SU-DHL-6 (cell line): ENCODE measurements around the gene POMGNT2.

ENCODE experiments used
- H2AFZ ChIP-seq: fragments of 200-600 bp; sonication (generic); 2 replicates; pipeline ENCODE4 v1.6.1; 2014; ENCODE audit warnings: low read depth, mild to moderate bottlenecking, moderate library complexity, mixed read lengths, antibody characterized with exemption, low read length; ENCODE audit not compliant: severe bottlenecking
- H3F3A ChIP-seq: fragments of 200-600 bp; shearing (Covaris generic); 2 replicates; pipeline ENCODE4 v1.6.0; 2016; ENCODE audit warnings: antibody characterized with exemption, mild to moderate bottlenecking; ENCODE audit not compliant: insufficient read depth
- H3K27ac ChIP-seq: fragments of 200-600 bp; sonication (generic); 2 replicates; pipeline ENCODE4 v1.5.1; 2016; ENCODE audit warnings: low read depth, mild to moderate bottlenecking, low read length, moderate library complexity, mixed read lengths
- H3K27me3 ChIP-seq: fragments of 200-600 bp; sonication (generic), shearing (Covaris generic); 2 replicates; pipeline ENCODE4 v1.6.0; 2014; ENCODE audit warnings: mild to moderate bottlenecking, low read length
- H3K36me3 ChIP-seq: fragments of 200-600 bp; sonication (generic); 2 replicates; pipeline ENCODE4 v1.6.1; 2014; ENCODE audit warnings: mild to moderate bottlenecking, low read length, mixed read lengths
- H3K4me2 ChIP-seq: fragments of 300-600, 200-600 bp; shearing (Covaris generic), sonication (generic); 2 replicates; pipeline ENCODE4 v1.6.0; 2014; ENCODE audit warnings: low read length, low read depth, mild to moderate bottlenecking; ENCODE audit not compliant: poor library complexity, severe bottlenecking
- H3K4me3 ChIP-seq: fragments of 200-600 bp; sonication (generic); 2 replicates; pipeline ENCODE4 v1.5.1; 2014; ENCODE audit warnings: antibody characterized with exemption, low read length, mild to moderate bottlenecking, mixed read lengths; ENCODE audit not compliant: insufficient read depth, poor library complexity, severe bottlenecking
- H3K79me2 ChIP-seq: fragments of 200-600 bp; sonication (generic); 2 replicates; pipeline ENCODE4 v1.6.1; 2014; ENCODE audit warnings: mild to moderate bottlenecking, low read length, moderate library complexity; ENCODE audit not compliant: insufficient read depth
- H3K9ac ChIP-seq: fragments of 200-600 bp; sonication (generic); 2 replicates; pipeline ENCODE4 v1.7.0; 2014; ENCODE audit warnings: mild to moderate bottlenecking, low read length
- H3K9me2 ChIP-seq: fragments of 200-600 bp; sonication (generic); replicated peaks from 2 replicates; pipeline ENCODE4 v1.6.1; 2014; ENCODE audit warnings: low read length; ENCODE audit not compliant: insufficient read depth
- H3K9me3 ChIP-seq: fragments of 200-600 bp; sonication (generic); 2 replicates; pipeline ENCODE4 v1.6.1; 2014; ENCODE audit warnings: low read length, mixed read lengths; ENCODE audit not compliant: insufficient read depth
- H4K20me1 ChIP-seq: fragments of 200-600 bp; sonication (generic); 2 replicates; pipeline ENCODE4 v1.6.1; 2014; ENCODE audit warnings: low read depth, mild to moderate bottlenecking, antibody characterized with exemption, low read length, moderate library complexity, mixed read lengths
- CTCF ChIP-seq: fragments of 200-600 bp; sonication (generic); IDR thresholded peaks from one replicate; pipeline ENCODE4 v1.5.1; 2017; ENCODE audit warnings: antibody characterized with exemption, mild to moderate bottlenecking, low read length, moderate library complexity; ENCODE audit not compliant: insufficient read depth, poor library complexity, severe bottlenecking
- EZH2phosphoT487 ChIP-seq: fragments of 200-600 bp; sonication (generic), shearing (Covaris generic); conservative IDR thresholded peaks from 2 replicates; pipeline ENCODE4 v1.6.1; 2018; ENCODE audit warnings: mild to moderate bottlenecking, antibody characterized with exemption, low read length, moderate library complexity, mixed read lengths

POMGNT2 gene

GRCh38 chr3:43089081-43089480 is 16.8 kb downstream of the POMGNT2 start:
- no peaks in the 10 kb centered on the region for H3F3A ChIP-seq
- H3K27ac ChIP-seq = no peak overlapping the region
- H3K9me2 ChIP-seq = no peaks in the 10 kb centered on the region
- no peak for TF ChIP-seq CTCF
- no peak for TF ChIP-seq EZH2phosphoT487
- H3K4me2 ChIP-seq = no peak overlapping the region
- H3K4me3 ChIP-seq = no peak overlapping the region
- no peaks in the 10 kb centered on the region for H4K20me1 ChIP-seq
- H3K36me3 ChIP-seq = no peaks in the 10 kb centered on the region
- H2AFZ ChIP-seq = no peak overlapping the region
- no peaks in the 10 kb centered on the region for H3K79me2 ChIP-seq
- no peaks in the 10 kb centered on the region for H3K9me3 ChIP-seq
- no peaks in the 10 kb centered on the region for H3K27me3 ChIP-seq
- H3K9ac ChIP-seq = no peak overlapping the region

- H4K20me1 ChIP-seq = no peaks in the 10 kb centered on the region
- no peaks in the 10 kb centered on the region for H3K79me2 ChIP-seq
- no peaks in the 10 kb centered on the region for H3K9me2 ChIP-seq
- TF ChIP-seq CTCF = no peak
- TF ChIP-seq EZH2phosphoT487 = no peak
- H3K27ac ChIP-seq = no peak overlapping the region
- no peak overlapping the region for H3K4me2 ChIP-seq
- H3K4me3 ChIP-seq = no peak overlapping the region
- no peaks in the 10 kb centered on the region for H3K9me3 ChIP-seq
- no peak overlapping the region for H3K9ac ChIP-seq
- H3K27me3 ChIP-seq = no peaks in the 10 kb centered on the region
- H2AFZ ChIP-seq = no peak overlapping the region
- no peaks in the 10 kb centered on the region for H3F3A ChIP-seq
- H3K36me3 ChIP-seq = no peaks in the 10 kb centered on the region
These were observed 18.6 kb downstream of the POMGNT2 start for GRCh38 chr3:43087249-43087776.

GRCh38 chr3:43086460-43087165 is 19.3 kb downstream of the POMGNT2 start:
- Histone ChIP-seq H2AFZ (no peak overlapping the region), H3K4me2 (no peak overlapping the region), H4K20me1 (no peaks in the 10 kb centered on the region), H3K9me2 (no peaks in the 10 kb centered on the region), H3K27ac (no peak overlapping the region), H3K4me3 (no peak overlapping the region), H3F3A (no peaks in the 10 kb centered on the region), H3K27me3 (no peaks in the 10 kb centered on the region), H3K9me3 (no peaks in the 10 kb centered on the region), H3K36me3 (no peaks in the 10 kb centered on the region), H3K9ac (no peak overlapping the region), H3K79me2 (no peaks in the 10 kb centered on the region)
- TF ChIP-seq EZH2phosphoT487 = no peak
- no peak for TF ChIP-seq CTCF
